Type B pancreatic cell (in vitro differentiated cells): ENCODE data around the gene THADA. TPM values are rescaled to one million over a fixed set of nuclear protein-coding genes. Genes with fewer than 3 reads are reported as not detected.

Experiments
- DNase-seq: peaks from one replicate; pipeline ENCODE4 v3.0.0; 2021; ENCODE audit warnings: mixed read lengths; ENCODE audit not compliant: unreplicated experiment; ENCODE audit errors: extremely low spot score
- H3K27ac Mint-ChIP-seq: 2 replicates; pipeline ENCODE4 v1.8.0; 2021; ENCODE audit warnings: mild to moderate bottlenecking, mixed read lengths
- H3K27me3 Mint-ChIP-seq: 2 replicates; pipeline ENCODE4 v1.8.0; 2021; ENCODE audit warnings: mixed read lengths
- H3K36me3 Mint-ChIP-seq: 2 replicates; pipeline ENCODE4 v1.8.0; 2021; ENCODE audit warnings: mixed read lengths
- H3K4me1 Mint-ChIP-seq: one replicate; pipeline ENCODE4 v1.8.0; 2021; ENCODE audit warnings: mixed read lengths; ENCODE audit not compliant: unreplicated experiment
- H3K4me3 Mint-ChIP-seq: 2 replicates; pipeline ENCODE4 v1.8.0; 2021; ENCODE audit warnings: mild to moderate bottlenecking, mixed read lengths
- H3K9me3 Mint-ChIP-seq: 2 replicates; pipeline ENCODE4 v1.8.0; 2021; ENCODE audit warnings: mixed read lengths
- CTCF ChIP-seq: fragments of 200-600 bp; sonication (generic); conservative IDR thresholded peaks from 2 replicates; pipeline ENCODE4 v1.5.0; 2021; ENCODE audit warnings: antibody characterized with exemption, mild to moderate bottlenecking
- total RNA-seq: library from RNA; stranded (reverse); gene quantifications from 2 replicates; pipeline ENCODE4 v1.2.1, GENCODE V29; 2021; ENCODE audit warnings: low replicate concordance

Gene THADA
- total RNA-seq, 1 donor from 2014 or later, result 35.6 TPM

- H3K27me3 Mint-ChIP-seq, result peaks cover 7% of the 10 kb centered on the region
- peak; percentile 48 for TF ChIP-seq CTCF
- no peaks in the 10 kb centered on the region for H3K9me3 Mint-ChIP-seq
- DNase-seq, result peak; percentile 84
- peak overlapping the region; percentile 94 for H3K27ac Mint-ChIP-seq
- peaks cover 30% of the 10 kb centered on the region for H3K4me1 Mint-ChIP-seq
- H3K36me3 Mint-ChIP-seq, result peaks cover 26% of the 10 kb centered on the region
- peak overlapping the region; percentile 88 for H3K4me3 Mint-ChIP-seq
These were observed 368.6 kb downstream of the THADA start for GRCh38 chr2:43226955-43227829.

- H3K27me3 Mint-ChIP-seq, result peaks cover 7% of the 10 kb centered on the region
- peaks cover 26% of the 10 kb centered on the region for H3K36me3 Mint-ChIP-seq
- peak; percentile 97 for DNase-seq
- no peaks in the 10 kb centered on the region for H3K9me3 Mint-ChIP-seq
- TF ChIP-seq CTCF, result no peak
- peak within 1 kb of the TSS; percentile 95 for H3K4me3 Mint-ChIP-seq
- H3K27ac Mint-ChIP-seq, result peak within 1 kb of the TSS; percentile 94
- H3K4me1 Mint-ChIP-seq, result peaks cover 34% of the 10 kb centered on the region
These were observed 369.3 kb downstream of the THADA start, which contains the start of gene ZFP36L2 for GRCh38 chr2:43226558-43226954. Gene ZFP36L2 (minus strand): TSS chr2:43226606. CDS start chr2:43226315, 291 bp downstream.

DNA sequence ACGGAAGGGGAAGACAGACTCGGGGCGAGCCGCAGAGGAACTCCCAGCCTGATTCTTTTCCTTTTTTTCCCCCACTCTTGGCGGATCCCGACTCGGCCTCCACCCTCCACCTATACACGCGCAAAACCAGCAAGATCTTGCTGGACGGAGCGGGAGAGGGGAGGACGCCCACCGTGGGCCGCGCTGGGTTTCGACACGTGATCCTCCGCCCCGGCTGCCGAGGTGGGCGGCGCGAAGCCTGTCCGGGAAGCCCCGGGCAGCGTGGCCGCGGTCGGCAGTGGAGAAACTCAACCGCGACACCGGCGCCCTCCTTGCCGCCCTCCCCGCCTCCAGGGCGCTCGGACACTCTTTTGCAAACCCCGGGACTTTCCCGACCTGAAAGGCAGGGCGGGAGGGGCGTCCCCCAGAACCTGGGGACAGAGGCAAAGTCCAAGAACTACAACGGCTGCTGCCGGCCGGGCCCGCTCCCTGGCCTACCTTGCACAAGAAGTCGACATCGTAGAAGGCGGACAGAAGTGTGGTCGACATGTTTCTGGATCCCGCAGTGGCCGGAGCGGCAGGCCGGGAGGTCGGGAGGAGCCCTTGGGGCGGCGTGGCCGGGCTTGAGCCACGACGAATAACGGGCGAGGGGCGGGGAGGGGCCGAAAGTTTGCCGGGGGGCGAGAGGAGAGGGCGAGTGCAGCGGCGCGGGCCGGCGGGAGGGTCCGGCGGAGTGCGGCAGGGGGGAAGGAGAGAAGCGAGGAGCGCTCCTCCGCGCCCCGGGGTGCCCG is 369.9 kb downstream of the THADA start:
- Mint-ChIP-seq H3K4me1 (peaks cover 34% of the 10 kb centered on the region), H3K27ac (peak overlapping the region; percentile 88), H3K27me3 (peaks cover 7% of the 10 kb centered on the region), H3K36me3 (peaks cover 30% of the 10 kb centered on the region), H3K9me3 (no peaks in the 10 kb centered on the region), H3K4me3 (peak overlapping the region; percentile 95)
- no peak for TF ChIP-seq CTCF
- peak; percentile 84 for DNase-seq

DNA sequence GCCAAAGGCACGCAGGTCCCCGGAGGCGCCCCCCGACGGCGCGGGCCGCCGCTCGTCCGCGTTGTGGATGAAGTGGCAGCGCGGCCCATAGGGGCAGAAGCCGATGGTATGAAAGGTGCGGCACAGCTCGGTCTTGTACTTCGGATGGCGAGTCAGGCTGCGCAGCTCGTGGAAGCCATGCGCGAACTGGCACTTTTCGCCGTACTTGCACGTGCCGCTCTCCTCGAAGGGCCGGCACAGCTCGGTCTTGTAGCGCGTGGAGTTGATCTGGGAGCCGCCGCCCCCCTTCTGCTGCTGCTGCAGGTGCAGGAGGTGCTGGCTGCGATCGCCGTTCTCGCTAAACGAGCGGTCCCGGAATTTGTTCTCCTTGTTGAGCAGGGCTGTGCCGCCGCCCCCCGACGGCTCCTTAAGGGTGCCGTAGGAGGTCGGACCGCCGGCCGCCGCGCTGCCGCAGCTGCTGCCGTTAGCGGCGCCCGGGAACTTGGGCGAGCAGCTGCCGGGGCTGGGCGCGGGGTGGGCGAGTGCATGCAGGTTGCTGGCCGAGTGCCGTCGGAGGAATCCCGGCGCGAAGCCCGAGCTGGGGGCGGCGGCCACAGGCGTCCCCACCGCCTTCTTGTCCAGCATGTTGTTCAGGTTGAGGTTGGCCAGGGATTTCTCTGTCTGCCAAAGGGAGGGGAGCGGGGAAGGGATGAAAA is 370.6 kb downstream of the THADA start:
- Mint-ChIP-seq H3K27me3 (peaks cover 7% of the 10 kb centered on the region), H3K27ac (peak overlapping the region; percentile 88), H3K9me3 (no peaks in the 10 kb centered on the region), H3K36me3 (peaks cover 30% of the 10 kb centered on the region), H3K4me1 (peaks cover 34% of the 10 kb centered on the region), H3K4me3 (peak overlapping the region; percentile 95)
- no peak for TF ChIP-seq CTCF
- peak; percentile 79 for DNase-seq

GRCh38 chr2:43224571-43225092 is 371.2 kb downstream of the THADA start:
- Mint-ChIP-seq H3K9me3 (no peaks in the 10 kb centered on the region), H3K27ac (peak overlapping the region; percentile 98), H3K27me3 (peaks cover 7% of the 10 kb centered on the region), H3K36me3 (peaks cover 28% of the 10 kb centered on the region), H3K4me1 (peaks cover 37% of the 10 kb centered on the region), H3K4me3 (peak overlapping the region; percentile 95)
- no peak for TF ChIP-seq CTCF
- peak; percentile 78 for DNase-seq
